Ammon's horn (tissue), 1 donor: ENCODE results near the gene ABCG1.
"Not testable (repeated sequence)": the region's sequence is repeated elsewhere in the genome, so short reads cannot be mapped to it uniquely, and the experiment has no call there.

Experiments used
- DNase-seq: peaks from one replicate; pipeline ENCODE4 v3.0.0-alpha.2; 2016; ENCODE audit warnings: low spot score

Gene ABCG1

DNA sequence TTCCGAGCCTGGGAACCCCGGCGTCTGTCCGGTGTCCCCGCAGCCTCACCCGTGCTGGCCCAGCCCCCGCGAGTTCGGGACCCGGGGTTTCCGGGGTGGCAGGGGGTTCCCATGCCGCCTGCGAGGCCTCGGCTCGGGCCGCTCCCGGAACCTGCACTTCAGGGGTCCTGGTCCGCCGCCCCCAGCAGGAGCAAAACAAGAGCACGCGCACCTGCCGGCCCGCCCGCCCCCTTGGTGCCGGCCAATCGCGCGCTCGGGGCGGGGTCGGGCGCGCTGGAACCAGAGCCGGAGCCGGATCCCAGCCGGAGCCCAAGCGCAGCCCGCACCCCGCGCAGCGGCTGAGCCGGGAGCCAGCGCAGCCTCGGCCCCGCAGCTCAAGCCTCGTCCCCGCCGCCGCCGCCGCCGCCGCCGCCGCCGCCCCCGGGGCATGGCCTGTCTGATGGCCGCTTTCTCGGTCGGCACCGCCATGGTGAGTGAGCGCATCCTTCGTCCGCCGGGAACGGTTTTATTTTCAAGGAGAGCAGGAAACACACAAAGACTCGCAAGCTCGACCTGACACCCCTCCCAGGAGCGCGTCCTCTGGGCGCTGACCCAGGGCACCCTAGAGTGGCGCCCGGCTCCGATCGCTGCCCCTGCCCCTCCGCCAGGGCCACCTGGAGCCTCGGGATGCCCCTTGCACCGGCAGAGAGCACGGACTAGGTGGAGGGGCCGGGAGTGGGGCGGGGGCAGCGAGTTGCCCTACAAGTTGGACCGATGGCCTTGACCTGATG lies at the start of gene ABCG1:
Gene ABCG1 (plus strand): TSS at position 305 of the 770 bp plus-strand sequence. CDS start 123 bp downstream, at position 428.
- DNase-seq: peak; percentile 59

DNA sequence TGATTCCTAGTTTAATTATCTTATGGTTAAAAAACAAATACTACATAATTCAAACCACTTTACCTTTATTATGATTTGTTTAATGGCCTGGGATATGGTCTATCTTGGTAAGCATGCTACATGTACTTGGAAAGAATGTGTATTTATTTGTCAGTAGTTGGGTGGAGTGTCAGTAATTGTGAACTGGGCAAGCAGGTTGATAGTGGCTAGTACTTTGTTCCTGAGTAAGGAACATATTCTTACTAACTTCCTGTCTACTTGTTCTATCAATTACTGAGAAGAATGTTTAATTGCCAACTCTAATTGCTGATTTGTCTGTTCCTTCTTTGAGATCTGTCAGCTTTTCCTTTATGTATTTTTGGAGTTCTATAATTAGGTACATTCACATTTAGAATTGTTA lies 49.2 kb upstream of the ABCG1 start:
- DNase-seq: no peak

DNA sequence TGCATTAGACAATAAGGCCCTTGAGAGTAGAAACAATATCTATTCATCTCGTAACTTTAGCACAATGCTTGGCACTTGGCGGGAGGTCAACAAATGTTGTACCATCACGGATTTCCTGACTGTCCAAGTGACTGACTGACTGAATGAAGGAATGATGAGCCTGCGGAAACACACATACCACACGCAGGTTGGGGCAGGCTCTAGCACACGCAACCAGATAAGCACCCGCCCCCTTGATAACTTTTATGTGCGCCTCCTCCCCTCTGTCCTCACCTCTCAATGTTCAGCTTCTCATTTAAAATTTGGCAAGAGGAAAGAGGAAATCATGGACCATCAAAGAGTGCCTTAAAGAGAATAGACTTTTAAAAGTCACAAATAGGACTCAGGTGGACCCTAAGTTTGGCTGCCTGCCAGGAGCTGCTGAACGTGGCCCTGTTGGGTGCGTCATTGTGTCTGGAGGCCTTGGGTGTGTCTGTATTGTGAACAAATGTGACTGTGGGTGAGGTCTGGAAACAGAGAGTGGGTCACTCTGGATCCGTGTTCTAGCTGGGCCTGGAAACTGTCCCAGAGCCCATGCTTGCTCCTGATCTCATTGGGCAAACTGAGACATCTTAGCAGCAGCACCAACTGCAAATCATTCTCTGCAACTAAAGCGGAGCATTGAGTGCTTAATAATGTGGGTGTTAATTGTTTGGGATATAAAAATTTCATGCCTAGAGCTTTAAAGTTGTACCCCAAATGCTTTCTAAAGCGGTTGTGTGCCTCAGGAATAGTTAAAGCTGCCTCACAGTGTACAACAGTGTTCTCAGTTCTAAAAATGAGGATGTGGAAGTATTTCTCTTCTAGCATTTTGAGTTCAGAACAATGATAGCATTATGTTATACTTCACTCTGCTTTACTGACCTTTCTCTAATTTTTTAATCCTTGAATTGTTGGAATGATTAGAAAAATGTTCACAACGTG lies 47.6 kb upstream of the ABCG1 start:
- peak; percentile 91 for DNase-seq

DNA sequence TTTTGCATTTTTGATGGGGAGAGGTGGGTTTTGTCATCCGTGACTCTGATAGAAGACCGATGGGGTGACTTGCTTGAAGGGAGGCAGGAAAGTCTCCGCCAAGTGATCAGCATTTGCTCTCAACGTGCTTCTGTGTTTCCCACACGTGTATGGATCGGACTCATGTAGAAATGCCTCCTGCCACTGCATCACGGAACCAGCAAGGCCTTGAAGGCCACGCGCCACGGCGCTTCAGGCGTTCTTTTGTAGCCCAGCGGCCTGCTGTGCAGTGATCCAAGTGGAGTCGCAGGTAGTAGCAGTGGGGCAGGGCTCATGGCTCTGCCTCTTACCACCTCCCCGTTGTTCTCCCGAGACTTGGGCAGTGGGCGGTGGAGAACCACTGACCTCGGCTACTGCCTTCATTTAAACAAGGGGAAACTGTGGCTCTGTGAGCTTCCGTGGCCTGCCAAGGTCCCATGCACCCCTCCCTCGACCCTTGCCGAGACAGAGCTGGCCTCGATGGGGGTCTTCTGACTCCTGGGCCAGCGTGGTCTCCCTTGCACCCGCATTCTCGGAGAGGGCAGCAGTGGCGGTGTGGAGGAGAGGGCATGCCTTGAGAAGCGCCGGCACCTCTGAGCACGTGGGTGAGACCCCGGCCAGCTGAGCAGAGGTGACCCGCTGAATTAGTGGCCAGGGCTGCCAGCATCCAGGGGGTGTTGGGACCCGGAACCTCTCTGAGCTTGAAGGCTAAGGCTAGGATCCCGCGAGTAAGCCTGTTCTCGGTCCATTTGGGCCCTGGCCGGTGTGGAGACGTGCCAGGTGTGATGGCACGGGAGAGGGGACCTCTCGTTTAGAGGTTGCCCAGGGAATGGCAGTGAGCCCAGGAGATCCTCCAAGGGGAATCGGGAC lies 46.1 kb upstream of the ABCG1 start:
- DNase-seq: no peak

DNA sequence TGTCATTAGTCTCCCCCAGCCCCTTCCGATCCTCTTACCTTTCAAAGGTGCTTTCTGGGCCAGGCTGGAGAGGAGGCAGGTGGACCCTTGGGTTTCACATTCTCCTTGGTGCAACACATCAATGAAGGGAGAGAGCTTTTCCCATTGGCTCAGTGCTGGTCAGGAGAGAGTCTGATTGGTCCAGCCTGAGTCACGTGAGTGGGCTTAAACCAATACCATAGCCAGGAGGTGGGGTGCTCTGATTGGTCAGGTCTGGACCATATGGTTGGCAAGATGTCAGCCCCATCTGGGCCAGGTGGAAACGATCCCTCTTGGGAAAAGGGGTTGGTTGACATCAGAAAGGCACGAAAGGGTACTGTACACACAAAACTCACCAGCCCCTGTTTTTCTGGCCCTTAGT lies 44.8 kb upstream of the ABCG1 start:
- no peak for DNase-seq

DNA sequence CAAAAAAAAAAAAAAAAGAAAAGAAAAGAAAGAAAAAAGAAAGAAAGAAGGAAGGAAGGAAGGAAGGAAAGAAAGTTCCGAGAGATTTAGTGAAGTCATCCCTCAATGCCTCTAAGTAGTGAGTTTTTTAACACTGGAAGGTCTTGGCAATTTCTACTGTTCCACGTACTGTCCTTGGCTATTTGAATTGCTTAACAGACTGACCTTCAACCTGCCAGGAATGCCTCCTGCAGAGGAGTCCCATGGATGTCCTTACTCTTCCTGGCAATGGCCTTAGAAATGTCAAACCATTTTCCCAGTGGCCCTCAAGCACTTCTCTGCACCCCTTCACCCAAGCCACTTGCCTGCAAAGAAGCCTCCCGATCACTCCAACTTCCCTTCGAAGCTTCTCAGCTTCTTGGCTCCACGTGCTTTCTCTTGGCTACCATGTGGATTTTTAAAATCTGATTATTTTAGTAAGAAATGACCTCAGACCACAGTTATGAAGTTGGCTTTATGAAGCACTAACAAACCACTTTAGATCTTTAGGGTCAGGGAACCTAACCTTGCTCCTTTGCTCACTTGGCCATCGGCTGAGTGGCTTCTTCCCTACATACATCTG lies 43.7 kb upstream of the ABCG1 start:
- no peak for DNase-seq

DNA sequence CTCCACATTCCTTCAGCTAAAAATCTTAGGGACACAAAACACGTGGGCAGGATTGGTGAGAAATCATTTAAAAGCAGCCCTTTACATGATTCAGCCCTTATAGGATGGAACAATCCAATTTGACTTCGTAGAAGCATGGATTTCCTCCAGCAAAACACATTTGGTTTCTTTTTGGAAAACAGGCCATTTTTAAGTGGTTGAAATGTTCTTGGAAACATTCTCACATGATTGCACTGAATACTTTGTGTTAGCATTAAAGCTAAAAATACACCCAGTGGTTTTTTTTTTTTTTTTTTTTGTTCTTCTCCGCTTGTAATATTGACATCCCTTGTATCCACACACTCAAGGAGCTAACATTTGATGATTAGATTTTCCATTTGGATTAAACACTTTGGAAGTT lies 42.1 kb upstream of the ABCG1 start:
- DNase-seq: no peak

DNA sequence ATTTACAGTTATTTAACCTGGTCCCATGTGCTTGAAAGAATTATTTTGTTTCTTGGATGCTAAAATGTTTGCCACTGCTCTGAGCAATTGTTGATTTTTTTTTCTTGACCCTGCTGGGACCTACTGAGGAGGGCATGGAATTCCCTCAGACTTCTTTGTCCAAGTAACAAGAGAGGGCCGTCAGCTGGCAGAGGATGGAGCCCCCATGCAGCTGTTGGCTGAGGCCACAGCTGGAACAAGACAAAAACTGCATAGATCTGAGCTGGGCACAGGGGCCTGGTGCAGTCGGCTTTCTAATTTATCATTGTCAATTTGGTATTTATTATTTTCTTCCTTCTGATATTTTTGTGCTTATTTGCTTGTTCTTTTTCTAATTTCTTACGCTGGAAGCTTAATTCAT lies 39.6 kb upstream of the ABCG1 start:
- DNase-seq: no peak

DNA sequence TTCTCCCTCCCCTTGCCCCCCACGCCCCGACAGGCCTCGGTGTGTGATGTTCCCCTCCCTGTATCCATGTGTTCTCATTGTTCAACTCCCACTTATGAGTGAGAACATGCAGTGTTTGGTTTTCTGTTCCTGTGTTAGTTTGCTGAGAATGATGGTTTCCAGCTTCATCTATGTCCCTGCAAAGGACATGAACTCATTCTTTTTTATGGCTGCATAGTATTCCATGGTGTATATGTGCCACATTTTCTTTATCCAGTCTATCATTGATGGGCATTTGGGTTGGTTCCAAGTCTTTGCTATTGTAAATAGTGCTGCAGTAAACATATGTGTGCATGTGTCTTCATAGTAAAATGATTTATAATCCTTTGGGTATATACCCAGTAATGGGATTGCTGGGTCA lies 38.9 kb upstream of the ABCG1 start:
- DNase-seq: not testable (repeated sequence)

DNA sequence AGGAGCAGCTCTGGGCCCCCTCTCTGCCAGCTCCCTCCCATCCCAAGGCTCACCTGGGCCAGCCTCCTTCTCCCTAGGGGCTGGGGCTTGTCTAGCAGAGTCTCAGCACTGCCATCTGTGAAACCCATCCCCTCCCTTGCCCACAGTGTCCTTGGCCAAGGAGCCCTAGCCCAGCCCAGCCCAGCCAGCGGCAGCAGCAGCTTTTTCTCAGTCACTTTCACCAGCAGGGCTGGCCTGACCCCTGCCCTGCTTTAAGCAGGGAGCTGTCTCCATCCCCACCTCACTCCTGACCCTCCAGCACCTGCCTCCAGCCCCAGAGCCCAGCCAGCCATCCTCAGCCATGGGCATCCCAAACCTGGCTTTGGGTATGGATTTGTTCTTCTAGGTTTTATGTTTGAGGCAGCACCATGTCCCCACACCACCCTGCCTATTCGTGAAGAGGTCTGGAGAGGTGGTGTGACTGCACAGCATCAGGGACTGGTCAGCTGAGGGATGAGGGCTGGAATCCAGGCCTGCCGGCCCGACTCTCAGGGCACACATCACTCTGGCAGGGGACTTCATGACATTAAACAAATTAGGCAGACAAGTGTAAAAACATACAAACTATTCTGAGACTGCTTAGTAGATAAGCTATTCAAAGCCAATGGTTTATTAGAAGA lies 36.1 kb upstream of the ABCG1 start:
- no peak for DNase-seq

DNA sequence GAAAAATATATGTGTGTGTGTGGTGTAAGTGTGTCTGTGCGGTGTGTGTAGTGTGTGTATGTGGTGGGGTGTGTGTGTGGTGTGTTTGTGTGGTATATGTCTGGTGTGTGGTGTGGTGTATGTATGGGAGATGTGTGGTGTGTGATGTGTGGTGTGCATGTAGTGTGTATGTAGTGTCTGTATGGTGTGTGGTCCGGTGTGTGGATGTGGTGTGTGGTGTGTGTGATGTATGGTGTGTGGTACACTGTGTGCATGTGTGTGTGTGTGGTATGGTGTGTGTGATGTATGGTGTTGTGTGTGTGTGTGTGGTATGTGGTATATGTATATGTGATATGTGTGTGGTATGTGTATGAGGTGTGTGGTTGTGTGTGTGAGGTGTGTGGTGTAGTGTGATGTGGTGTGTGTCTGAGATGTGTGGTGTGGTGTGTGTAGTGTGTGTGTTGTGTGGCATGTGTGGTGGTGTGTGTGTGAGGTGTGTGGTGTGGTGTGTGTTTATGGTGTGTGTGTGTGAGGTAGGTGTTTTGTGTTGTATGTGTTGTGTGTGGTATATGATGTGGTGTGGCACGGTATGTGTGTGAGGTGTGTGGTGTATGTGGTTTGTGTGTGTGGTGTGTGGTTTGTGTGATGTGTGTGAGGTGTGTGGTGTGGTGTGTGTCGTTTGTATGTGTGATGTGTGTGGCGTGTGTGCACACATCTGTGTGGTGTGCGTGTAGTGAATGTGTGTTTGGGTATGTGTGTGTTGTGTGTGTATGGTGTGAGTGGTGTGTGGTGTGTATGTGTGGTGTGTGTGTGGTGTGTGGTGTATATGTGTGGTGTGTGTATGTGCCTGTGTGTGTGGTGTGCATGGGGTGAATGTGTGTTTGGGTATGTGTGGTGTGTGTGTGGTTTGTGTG lies 35.3 kb upstream of the ABCG1 start:
- DNase-seq: no peak

DNA sequence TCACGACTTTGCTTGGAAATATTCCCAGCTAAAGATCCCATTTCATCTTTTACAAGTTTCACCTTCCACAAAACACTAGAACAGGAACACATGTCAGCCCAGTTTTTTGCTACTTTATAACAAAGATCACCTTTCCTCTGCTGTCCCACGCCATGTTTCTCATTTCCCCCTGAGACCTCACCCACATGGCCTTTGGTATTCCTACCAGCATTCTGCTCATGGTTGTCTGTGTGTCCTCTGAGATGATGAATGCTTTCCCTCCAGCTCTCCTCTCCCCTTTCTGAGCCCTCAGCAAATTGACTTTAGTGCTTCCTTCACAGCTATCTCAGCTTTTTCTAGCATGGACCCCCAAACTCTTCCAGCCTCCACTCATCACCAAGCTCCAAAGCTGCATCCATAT lies 32.3 kb upstream of the ABCG1 start:
- DNase-seq: no peak

DNA sequence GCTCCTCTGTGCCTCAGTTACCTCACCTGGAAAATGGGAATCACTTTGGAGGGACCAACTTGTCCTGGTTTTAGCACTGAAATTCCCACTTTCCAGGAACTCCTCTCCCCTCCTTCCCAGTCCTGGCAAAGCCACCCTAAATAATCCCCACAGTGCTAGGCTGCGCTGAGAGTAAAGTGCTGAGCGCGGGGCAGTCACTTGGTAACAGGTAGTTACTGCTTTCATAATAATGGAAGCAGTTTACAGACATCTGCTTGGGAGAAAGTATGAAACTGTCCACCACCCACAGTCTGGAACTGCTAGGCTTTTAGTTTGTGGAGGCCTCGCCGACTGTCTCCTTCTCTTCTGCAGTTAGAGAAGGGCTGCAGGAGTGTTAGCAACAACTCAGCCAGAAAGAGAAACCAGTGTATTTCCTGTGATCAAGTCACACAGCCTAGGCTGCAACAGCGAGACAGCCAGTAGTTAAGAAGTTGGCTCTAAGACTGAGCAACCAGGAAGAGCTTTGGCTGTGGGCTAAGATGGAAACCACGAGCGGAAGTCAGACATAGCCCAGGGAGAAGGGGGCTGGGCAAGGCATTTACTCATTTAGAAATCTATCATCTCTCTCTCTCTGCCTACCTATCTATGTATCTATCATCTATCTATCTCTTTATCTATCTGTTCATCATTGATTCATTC lies 30.8 kb upstream of the ABCG1 start:
- peak; percentile 69 for DNase-seq

DNA sequence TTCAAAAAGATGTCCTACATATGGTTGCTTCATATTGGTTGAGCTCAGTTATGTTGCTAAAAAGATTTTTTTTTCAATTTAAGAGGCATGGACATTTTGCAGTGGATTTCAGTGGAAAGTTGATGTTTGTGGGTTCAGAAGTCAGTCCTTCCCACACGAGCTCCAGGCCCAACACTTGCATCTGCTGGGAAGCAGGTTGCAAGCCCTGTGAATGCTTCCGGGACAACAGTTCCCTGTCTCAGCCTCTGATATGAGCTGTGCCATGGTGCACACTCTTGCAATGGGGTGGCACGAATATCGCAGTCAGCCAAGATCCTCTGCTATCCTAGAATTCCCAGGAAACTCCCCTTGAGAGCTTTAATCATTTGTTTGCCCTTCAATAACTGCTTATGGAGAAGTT lies 30.3 kb upstream of the ABCG1 start:
- no peak for DNase-seq

DNA sequence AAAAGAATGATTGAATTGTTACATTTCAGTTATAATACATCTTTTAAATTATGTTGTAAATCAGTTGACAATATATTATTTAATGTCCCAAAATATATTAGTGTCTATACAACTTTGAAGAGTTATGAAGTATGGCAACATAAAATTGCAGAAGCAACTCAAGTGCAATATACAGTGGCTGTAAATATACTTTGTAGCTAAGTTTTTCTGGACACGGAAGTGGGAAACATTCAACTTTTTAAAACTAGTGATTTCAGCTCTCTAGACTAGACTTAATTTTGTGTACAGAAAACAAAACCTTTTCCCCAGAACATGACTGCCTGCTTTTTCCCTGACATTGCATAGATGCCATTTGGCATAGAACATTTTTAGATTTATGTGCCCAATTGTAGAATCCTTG lies 29.5 kb upstream of the ABCG1 start:
- DNase-seq: no peak

DNA sequence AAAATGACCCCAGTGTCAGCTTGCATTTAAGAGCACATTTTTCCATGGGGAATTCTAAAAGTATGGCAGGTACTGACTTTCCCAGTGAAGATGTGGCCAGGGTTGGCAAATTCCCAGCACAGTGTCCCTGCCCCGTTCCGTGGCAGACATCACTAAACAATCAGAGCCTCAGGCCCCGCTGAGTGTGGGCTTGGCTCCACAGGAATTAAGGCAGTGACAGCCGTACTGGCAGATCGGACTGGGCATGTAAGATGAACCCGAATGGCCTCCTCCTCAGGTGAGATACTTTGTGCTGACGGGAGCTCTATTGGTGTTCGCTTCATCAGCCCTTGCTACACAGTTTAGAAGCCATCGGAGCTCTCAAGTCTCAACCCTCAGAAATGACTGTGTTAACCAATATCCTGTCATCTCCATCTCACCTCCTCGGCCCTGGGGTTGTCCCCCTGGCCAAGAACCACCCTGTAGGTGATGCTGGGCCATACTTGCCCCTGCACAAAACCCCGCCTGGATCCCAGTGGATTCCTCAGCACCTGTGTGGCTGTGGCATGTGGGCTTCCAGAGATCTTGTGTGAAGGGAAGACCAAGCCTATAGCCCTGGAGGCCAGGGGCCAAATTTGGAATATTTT lies 29.0 kb upstream of the ABCG1 start:
- DNase-seq: no peak

DNA sequence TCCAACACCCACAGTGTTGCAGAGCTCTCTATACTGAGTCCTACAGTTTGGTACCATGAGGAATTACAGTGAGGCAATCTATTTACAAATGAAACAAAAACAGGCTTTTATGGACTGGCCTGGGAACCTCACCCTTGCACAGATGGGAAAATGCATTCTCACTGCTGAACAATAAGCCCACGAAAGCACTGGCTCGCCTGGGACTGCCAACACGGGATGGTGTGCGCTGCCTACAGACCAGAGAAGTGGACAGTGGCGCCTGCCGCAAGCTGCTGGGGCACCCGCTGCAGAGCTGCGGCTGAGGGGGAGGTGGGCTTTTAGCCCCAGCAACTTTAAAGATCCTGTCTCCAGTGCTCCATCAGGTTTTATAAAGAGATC lies 28.5 kb upstream of the ABCG1 start:
- DNase-seq: peak; percentile 83

DNA sequence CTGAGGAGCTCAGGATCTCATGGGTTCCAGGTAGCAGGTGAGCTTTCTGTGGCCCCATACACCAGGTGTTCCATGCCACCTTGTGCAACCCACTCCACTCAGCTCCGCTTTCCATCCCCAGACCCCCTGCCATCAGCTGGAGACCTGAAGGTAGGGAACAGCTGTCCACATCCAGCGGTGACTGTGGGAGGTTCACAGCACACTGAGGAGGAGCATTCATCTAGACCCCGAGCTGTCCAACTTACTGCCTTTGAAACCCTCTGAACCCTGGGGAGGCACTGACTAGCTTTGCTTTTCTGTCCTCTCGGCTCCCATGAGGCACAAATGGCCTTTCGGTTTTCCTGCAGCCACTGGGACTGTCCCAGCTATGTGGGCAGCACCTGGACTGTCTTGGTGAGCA lies 27.9 kb upstream of the ABCG1 start:
- no peak for DNase-seq
